Measurements from ENCODE around the gene GDPD1. TPM values are rescaled to one million over a fixed set of nuclear protein-coding genes. Genes with fewer than 3 reads are reported as not detected.
"Not testable (repeated sequence)": the region's sequence is repeated elsewhere in the genome, so short reads cannot be mapped to it uniquely, and the experiment has no call there.

The GDPD1 gene
- total and polyA plus RNA-seq, 9 of the 15 experiments (the other 6 are each of a cell fraction or from before 2014, with no cell fraction given), result 5.7 to 15.2 (median 9.3) TPM

DNA sequence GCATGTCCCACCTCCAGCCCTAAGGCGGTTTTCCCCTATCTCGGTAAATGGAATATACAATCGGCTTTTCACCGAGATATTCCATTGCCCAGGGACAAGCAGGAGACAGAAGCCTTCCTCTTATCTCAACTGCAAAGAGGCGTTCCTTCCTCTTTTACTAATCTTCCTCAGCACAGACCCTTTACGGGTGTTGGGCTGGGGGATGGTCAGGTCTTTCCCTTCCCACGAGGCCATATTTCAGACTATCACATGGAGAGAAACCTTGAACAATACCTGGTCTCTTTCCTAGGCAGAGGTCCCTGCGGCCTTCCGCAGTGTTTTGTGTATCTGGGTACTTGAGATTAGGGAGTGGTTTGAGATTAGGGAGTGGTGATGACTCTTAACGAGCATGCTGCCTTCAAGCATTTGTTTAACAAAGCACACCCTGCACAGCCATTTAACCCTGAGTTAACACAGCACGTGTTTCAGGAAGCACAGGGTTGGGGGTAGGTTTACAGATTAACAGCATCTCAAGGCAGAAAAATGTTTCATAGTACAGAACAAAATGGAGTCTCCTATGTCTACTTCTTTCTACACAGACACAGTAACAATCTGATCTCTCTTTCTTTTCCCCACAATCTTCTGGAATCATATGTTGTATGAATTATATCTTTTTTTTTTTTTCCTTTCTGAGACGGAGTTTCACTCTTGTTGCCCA is 70.1 kb downstream of the GDPD1 start (continued):
- TF ChIP-seq NR2C1 (IDR thresholded peaks at IDR 0.05), result not testable (repeated sequence)
- TF ChIP-seq NR2C1 (tag; IDR thresholded peaks at IDR 0.05), result peak; percentile 57
- peak; percentile 25 for TF ChIP-seq TAF1 (IDR thresholded peaks at IDR 0.05; ENCODE audit: control insufficient read depth, extremely low read depth, insufficient read depth, low read length, severe bottlenecking)
- TF ChIP-seq, protein P1, sequence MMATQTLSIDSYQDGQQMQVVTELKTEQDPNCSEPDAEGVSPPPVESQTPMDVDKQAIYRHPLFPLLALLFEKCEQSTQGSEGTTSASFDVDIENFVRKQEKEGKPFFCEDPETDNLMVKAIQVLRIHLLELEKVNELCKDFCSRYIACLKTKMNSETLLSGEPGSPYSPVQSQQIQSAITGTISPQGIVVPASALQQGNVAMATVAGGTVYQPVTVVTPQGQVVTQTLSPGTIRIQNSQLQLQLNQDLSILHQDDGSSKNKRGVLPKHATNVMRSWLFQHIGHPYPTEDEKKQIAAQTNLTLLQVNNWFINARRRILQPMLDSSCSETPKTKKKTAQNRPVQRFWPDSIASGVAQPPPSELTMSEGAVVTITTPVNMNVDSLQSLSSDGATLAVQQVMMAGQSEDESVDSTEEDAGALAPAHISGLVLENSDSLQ (IDR thresholded peaks at IDR 0.05), result peak; percentile 52
- TF ChIP-seq, protein P2, sequence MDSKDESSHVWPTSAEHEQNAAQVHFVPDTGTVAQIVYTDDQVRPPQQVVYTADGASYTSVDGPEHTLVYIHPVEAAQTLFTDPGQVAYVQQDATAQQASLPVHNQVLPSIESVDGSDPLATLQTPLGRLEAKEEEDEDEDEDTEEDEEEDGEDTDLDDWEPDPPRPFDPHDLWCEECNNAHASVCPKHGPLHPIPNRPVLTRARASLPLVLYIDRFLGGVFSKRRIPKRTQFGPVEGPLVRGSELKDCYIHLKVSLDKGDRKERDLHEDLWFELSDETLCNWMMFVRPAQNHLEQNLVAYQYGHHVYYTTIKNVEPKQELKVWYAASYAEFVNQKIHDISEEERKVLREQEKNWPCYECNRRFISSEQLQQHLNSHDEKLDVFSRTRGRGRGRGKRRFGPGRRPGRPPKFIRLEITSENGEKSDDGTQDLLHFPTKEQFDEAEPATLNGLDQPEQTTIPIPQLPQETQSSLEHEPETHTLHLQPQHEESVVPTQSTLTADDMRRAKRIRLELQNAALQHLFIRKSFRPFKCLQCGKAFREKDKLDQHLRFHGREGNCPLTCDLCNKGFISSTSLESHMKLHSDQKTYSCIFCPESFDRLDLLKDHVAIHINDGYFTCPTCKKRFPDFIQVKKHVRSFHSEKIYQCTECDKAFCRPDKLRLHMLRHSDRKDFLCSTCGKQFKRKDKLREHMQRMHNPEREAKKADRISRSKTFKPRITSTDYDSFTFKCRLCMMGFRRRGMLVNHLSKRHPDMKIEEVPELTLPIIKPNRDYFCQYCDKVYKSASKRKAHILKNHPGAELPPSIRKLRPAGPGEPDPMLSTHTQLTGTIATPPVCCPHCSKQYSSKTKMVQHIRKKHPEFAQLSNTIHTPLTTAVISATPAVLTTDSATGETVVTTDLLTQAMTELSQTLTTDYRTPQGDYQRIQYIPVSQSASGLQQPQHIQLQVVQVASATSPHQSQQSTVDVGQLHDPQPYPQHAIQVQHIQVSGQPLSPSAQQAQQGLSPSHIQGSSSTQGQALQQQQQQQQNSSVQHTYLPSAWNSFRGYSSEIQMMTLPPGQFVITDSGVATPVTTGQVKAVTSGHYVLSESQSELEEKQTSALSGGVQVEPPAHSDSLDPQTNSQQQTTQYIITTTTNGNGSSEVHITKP (IDR thresholded peaks at IDR 0.05; ENCODE audit: partially characterized antibody), result peak; percentile 69
- TF ChIP-seq, protein P3, sequence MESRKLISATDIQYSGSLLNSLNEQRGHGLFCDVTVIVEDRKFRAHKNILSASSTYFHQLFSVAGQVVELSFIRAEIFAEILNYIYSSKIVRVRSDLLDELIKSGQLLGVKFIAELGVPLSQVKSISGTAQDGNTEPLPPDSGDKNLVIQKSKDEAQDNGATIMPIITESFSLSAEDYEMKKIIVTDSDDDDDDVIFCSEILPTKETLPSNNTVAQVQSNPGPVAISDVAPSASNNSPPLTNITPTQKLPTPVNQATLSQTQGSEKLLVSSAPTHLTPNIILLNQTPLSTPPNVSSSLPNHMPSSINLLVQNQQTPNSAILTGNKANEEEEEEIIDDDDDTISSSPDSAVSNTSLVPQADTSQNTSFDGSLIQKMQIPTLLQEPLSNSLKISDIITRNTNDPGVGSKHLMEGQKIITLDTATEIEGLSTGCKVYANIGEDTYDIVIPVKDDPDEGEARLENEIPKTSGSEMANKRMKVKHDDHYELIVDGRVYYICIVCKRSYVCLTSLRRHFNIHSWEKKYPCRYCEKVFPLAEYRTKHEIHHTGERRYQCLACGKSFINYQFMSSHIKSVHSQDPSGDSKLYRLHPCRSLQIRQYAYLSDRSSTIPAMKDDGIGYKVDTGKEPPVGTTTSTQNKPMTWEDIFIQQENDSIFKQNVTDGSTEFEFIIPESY (CRISPR knock-in tag; IDR thresholded peaks at IDR 0.05), result peak; percentile 77; the same call in 1 of the 2 replicates
- peak; percentile 85; the same call in 1 of the 2 replicates for TF ChIP-seq LCOR (CRISPR knock-in tag; IDR thresholded peaks at IDR 0.05)
- peak; percentile 92 for TF ChIP-seq CTBP1 (IDR thresholded peaks at IDR 0.05; ENCODE audit: borderline replicate concordance)
- TF ChIP-seq SOX6 (IDR thresholded peaks at IDR 0.05), result peak; percentile 100
- peak; percentile 88 for TF ChIP-seq DMBX1 (CRISPR knock-in tag; IDR thresholded peaks at IDR 0.05; ENCODE audit: borderline replicate concordance)
- TF ChIP-seq ZNF707 (CRISPR knock-in tag; conservative IDR thresholded peaks at IDR 0.05), result 0 out of 2 replicates have a peak, but pooled peaks have one; percentile 43
- TF ChIP-seq RBBP5 (IDR thresholded peaks at IDR 0.05; ENCODE audit: borderline replicate concordance, insufficient read depth, low read length, poor library complexity, severe bottlenecking), result peak; percentile 25
- TF ChIP-seq, protein P4, sequence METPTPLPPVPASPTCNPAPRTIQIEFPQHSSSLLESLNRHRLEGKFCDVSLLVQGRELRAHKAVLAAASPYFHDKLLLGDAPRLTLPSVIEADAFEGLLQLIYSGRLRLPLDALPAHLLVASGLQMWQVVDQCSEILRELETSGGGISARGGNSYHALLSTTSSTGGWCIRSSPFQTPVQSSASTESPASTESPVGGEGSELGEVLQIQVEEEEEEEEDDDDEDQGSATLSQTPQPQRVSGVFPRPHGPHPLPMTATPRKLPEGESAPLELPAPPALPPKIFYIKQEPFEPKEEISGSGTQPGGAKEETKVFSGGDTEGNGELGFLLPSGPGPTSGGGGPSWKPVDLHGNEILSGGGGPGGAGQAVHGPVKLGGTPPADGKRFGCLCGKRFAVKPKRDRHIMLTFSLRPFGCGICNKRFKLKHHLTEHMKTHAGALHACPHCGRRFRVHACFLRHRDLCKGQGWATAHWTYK (CRISPR knock-in tag; IDR thresholded peaks at IDR 0.05), result peak; percentile 91
- peak; percentile 73; the same call in 1 of the 2 replicates for TF ChIP-seq ZNF583 (CRISPR knock-in tag; IDR thresholded peaks at IDR 0.05)
- TF ChIP-seq BCOR (IDR thresholded peaks at IDR 0.05), result peak; percentile 89
- TF ChIP-seq ZNF644 (tag; IDR thresholded peaks at IDR 0.05; ENCODE audit: low read depth), result peak; percentile 96
- TF ChIP-seq, protein P5, sequence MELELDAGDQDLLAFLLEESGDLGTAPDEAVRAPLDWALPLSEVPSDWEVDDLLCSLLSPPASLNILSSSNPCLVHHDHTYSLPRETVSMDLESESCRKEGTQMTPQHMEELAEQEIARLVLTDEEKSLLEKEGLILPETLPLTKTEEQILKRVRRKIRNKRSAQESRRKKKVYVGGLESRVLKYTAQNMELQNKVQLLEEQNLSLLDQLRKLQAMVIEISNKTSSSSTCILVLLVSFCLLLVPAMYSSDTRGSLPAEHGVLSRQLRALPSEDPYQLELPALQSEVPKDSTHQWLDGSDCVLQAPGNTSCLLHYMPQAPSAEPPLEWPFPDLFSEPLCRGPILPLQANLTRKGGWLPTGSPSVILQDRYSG (tag; conservative IDR thresholded peaks at IDR 0.05; ENCODE audit: low read depth), result peak; percentile 95
- TF ChIP-seq ETV1 (tag; conservative IDR thresholded peaks at IDR 0.05; ENCODE audit: low read depth), result peak; percentile 42

Data from K562 (cell line).